Astrocyte of the spinal cord (primary cell): ENCODE results near the gene FOXK1.
"Not testable (repeated sequence)": the region's sequence is repeated elsewhere in the genome, so short reads cannot be mapped to it uniquely, and the experiment has no call there.

Experiments used
- DNase-seq: peaks from one replicate; pipeline ENCODE4 v3.0.0; 2011; ENCODE audit warnings: low read depth, low spot score
- H3K4me3 ChIP-seq: 2 replicates; pipeline ENCODE4 v1.5.1; 2011; ENCODE audit warnings: low read depth, mild to moderate bottlenecking, low read length, moderate library complexity
- CTCF ChIP-seq: IDR thresholded peaks from 2 replicates; pipeline ENCODE4 v1.5.1; 2012; ENCODE audit warnings: low read depth, mild to moderate bottlenecking, low read length, inconsistent platforms
- in situ Hi-C: cut with HindIII; loops from 2 replicates; pipeline ENCODE4 v1.10.0; 2017; ENCODE audit warnings: low sequenced_read_pairs

FOXK1 gene

GRCh38 chr7:4683043-4683883 lies 1.2 kb downstream of the FOXK1 start:
- DNase-seq = no peak
- H3K4me3 ChIP-seq = peak overlapping the region; percentile 93
- TF ChIP-seq CTCF = no peak
- in situ Hi-C loops = no loop called here

- H3K4me3 ChIP-seq = peak overlapping the region; percentile 93
- in situ Hi-C loops = no loop called here
- peak; percentile 63 for DNase-seq
- TF ChIP-seq CTCF = no peak
Measured at GRCh38 chr7:4683884-4684565, 1.9 kb downstream of the FOXK1 start.

GRCh38 chr7:4684846-4685245 lies 2.8 kb downstream of the FOXK1 start:
- peak overlapping the region; percentile 93 for H3K4me3 ChIP-seq
- TF ChIP-seq CTCF = no peak
- no peak for DNase-seq
- in situ Hi-C loops = no loop called here

- H3K4me3 ChIP-seq, DNase-seq, in situ Hi-C loops: not testable (repeated sequence)
Measured at GRCh38 chr7:4685676-4686075, 3.6 kb downstream of the FOXK1 start.

GRCh38 chr7:4687956-4688355 lies 5.9 kb downstream of the FOXK1 start:
- no peak for TF ChIP-seq CTCF
- H3K4me3 ChIP-seq = no peak overlapping the region
- no peak for DNase-seq
- in situ Hi-C loops = no loop called here

GRCh38 chr7:4689151-4689550 lies 7.1 kb downstream of the FOXK1 start:
- DNase-seq = no peak
- H3K4me3 ChIP-seq = no peak overlapping the region
- in situ Hi-C loops = no loop called here
- no peak for TF ChIP-seq CTCF

GRCh38 chr7:4689668-4690067 lies 7.6 kb downstream of the FOXK1 start:
- no peak for TF ChIP-seq CTCF
- DNase-seq = no peak
- no peak overlapping the region for H3K4me3 ChIP-seq
- in situ Hi-C loops = no loop called here
